Liver (tissue), 9 donors: ENCODE results near the gene SERPINA6. TPM values are rescaled to one million over a fixed set of nuclear protein-coding genes. Genes with fewer than 3 reads are reported as not detected.

Experiments used
- DNase-seq: peaks from one replicate; pipeline ENCODE4 v3.0.0-alpha.2; 2017; ENCODE audit warnings: low spot score
- H3K27ac ChIP-seq, 2 donors: one replicate each; pipeline ENCODE4 v1.7.0; 2013; ENCODE audit warnings: inconsistent platforms in 2 of 2, low read length in 2 of 2, control low read depth in 1 of 2, low read depth in 1 of 2, mild to moderate bottlenecking in 1 of 2
- H3K27me3 ChIP-seq, 4 donors: one replicate each; pipeline versions ENCODE4 v1.6.1 to v1.7.0; 2013; ENCODE audit warnings: low read length in 3 of 4, inconsistent platforms in 1 of 4, mild to moderate bottlenecking in 1 of 4, moderate library complexity in 1 of 4; ENCODE audit not compliant: control insufficient read depth in 4 of 4, insufficient read depth in 4 of 4
- H3K36me3 ChIP-seq, 4 donors: one replicate each; pipeline versions ENCODE4 v1.6.1 to v1.7.0; 2013; ENCODE audit warnings: low read length in 3 of 4, mild to moderate bottlenecking in 3 of 4, low read depth in 1 of 4, moderate library complexity in 1 of 4; ENCODE audit not compliant: control insufficient read depth in 4 of 4, insufficient read depth in 3 of 4
- H3K4me1 ChIP-seq, 4 donors: one replicate each; pipeline versions ENCODE4 v1.6.1 to v1.7.0; 2013; ENCODE audit warnings: low read length in 3 of 4, mild to moderate bottlenecking in 3 of 4, moderate library complexity in 1 of 4; ENCODE audit not compliant: control insufficient read depth in 4 of 4, insufficient read depth in 4 of 4
- H3K4me3 ChIP-seq, 3 donors: one replicate each; pipeline versions ENCODE4 v1.6.1 to v1.7.0; 2013; ENCODE audit warnings: low read length in 3 of 3, control low read depth in 1 of 3, low read depth in 1 of 3, mild to moderate bottlenecking in 1 of 3
- H3K9ac ChIP-seq, 2 donors: one replicate each; pipeline ENCODE4 v1.7.0; 2013; ENCODE audit warnings: low read length in 2 of 2, mild to moderate bottlenecking in 2 of 2, moderate library complexity in 2 of 2, control low read depth in 1 of 2, low read depth in 1 of 2
- H3K9me3 ChIP-seq, 4 donors: one replicate each; pipeline versions ENCODE4 v1.6.1 to v1.7.0; 2013; ENCODE audit warnings: low read length in 3 of 4; ENCODE audit not compliant: control insufficient read depth in 4 of 4
- CTCF ChIP-seq: fragments of 150-350 bp; IDR thresholded peaks from 2 replicates; pipeline ENCODE4 v1.5.1; 2017; ENCODE audit warnings: improper control_type of control experiment, low read depth, low read length; ENCODE audit not compliant: missing input control
- EGR1 ChIP-seq, 2 donors: IDR thresholded peaks; 2 replicates each; pipeline ENCODE4 v1.6.1; 2016 to 2018; ENCODE audit warnings: antibody characterized with exemption in 2 of 2, low read depth in 2 of 2
- FOXA1 ChIP-seq: IDR thresholded peaks from 2 replicates; pipeline ENCODE4 v1.6.1; 2016; ENCODE audit warnings: antibody characterized with exemption
- FOXA2 ChIP-seq: IDR thresholded peaks from 2 replicates; pipeline ENCODE4 v1.6.1; 2016; ENCODE audit warnings: antibody characterized with exemption
- GABPA ChIP-seq, 2 donors: IDR thresholded peaks in 1 of 2; conservative IDR thresholded peaks in 1 of 2; 2 replicates each; pipeline ENCODE4 v1.6.1; 2016; ENCODE audit warnings: antibody characterized with exemption in 2 of 2, mild to moderate bottlenecking in 1 of 2, moderate library complexity in 1 of 2
- HNF4A ChIP-seq, 2 donors: conservative IDR thresholded peaks; 2 replicates each; pipeline ENCODE4 v1.6.1; 2016; ENCODE audit warnings: antibody characterized with exemption in 2 of 2, mild to moderate bottlenecking in 2 of 2
- HNF4G ChIP-seq: IDR thresholded peaks from 2 replicates; pipeline ENCODE4 v1.6.1; 2016; ENCODE audit warnings: antibody characterized with exemption
- JUND ChIP-seq, 2 donors: IDR thresholded peaks; 2 replicates each; pipeline ENCODE4 v1.6.1; 2016; ENCODE audit warnings: antibody characterized with exemption in 2 of 2
- NR2F2 ChIP-seq: IDR thresholded peaks from 2 replicates; pipeline ENCODE4 v1.6.1; 2016; ENCODE audit warnings: antibody characterized with exemption
- RAD21 ChIP-seq, 2 donors: IDR thresholded peaks; 2 replicates each; pipeline ENCODE4 v1.6.1; 2016; ENCODE audit warnings: antibody characterized with exemption in 2 of 2, mild to moderate bottlenecking in 2 of 2
- RXRA ChIP-seq, 2 donors: IDR thresholded peaks; 2 replicates each; pipeline ENCODE4 v1.6.1; 2017 to 2018; ENCODE audit warnings: antibody characterized with exemption in 2 of 2, mild to moderate bottlenecking in 1 of 2
- SP1 ChIP-seq: IDR thresholded peaks from 2 replicates; pipeline ENCODE4 v1.6.1; 2018; ENCODE audit warnings: antibody characterized with exemption, mild to moderate bottlenecking
- TAF1 ChIP-seq: conservative IDR thresholded peaks from 2 replicates; pipeline ENCODE4 v1.6.1; 2016; ENCODE audit warnings: antibody characterized with exemption, mild to moderate bottlenecking
- YY1 ChIP-seq: IDR thresholded peaks from 2 replicates; pipeline ENCODE4 v1.6.1; 2016; ENCODE audit warnings: antibody characterized with exemption, mild to moderate bottlenecking
- WGBS: extraction: QIAGEN DNeasy Blood & Tissue Kit; methylation state at CpG from one replicate; pipeline ENCODE4 v1.1.7; 2013; 5-methylcytosine and 5-hydroxymethylcytosine counted together
- polyA plus RNA-seq, 2 donors: library from polyadenylated mRNA; stranded (reverse) in 1 of 2; unstranded in 1 of 2; fragments of 200-250 nt in 1 of 2; fragments of >200 nt in 1 of 2; fragmentation: Nextera tagmentation in 1 of 2; extraction: Ambion mirVana in 1 of 2; gene quantifications; one replicate each; pipeline versions ENCODE4 v1.2.1 to v1.2.3, GENCODE V29; 2013 to 2015
- total RNA-seq, 2 donors: library from RNA; depleted of rRNA; stranded (reverse); fragments of >200 nt; gene quantifications; one replicate each; pipeline ENCODE4 v1.2.3, GENCODE V29; 2014
- TF ChIP-seq, protein P1 (sequence below): IDR thresholded peaks from 2 replicates; pipeline ENCODE4 v1.6.1; 2016; ENCODE audit warnings: antibody characterized with exemption
- TF ChIP-seq, protein P2 (sequence below): IDR thresholded peaks from 2 replicates; pipeline ENCODE4 v1.6.1; 2016; ENCODE audit warnings: antibody characterized with exemption, mild to moderate bottlenecking
- TF ChIP-seq, protein P3 (sequence below): IDR thresholded peaks from 2 replicates; pipeline ENCODE4 v1.6.1; 2016; ENCODE audit warnings: antibody characterized with exemption
- TF ChIP-seq, protein P4 (sequence below): IDR thresholded peaks from 2 replicates; pipeline ENCODE4 v1.6.1; 2016; ENCODE audit warnings: antibody characterized with exemption
- donor health status: healthy.
- donor health status: healthy.
- donor health status: healthy.
- donor health status: healthy.
- donor health status: healthy.

The SERPINA6 gene
- total and polyA plus RNA-seq, 4 donors = 188 to 357 (median 328) TPM

- TF ChIP-seq HNF4G (no peak), YY1 (no peak), GABPA (IDR thresholded peaks at IDR 0.05 in 1 of 2, conservative IDR thresholded peaks at IDR 0.05 in 1 of 2) (no peak), JUND (IDR thresholded peaks at IDR 0.05) (no peak), HNF4A (conservative IDR thresholded peaks at IDR 0.05) (no peak), NR2F2 (no peak), TAF1 (no peak), SP1 (no peak)
- no peaks in the 10 kb centered on the region for H3K4me1 ChIP-seq
- 90% methylated on average over 12 of the region's 12 CpGs for WGBS
- no peak overlapping the region for H3K27ac ChIP-seq
- H3K9ac ChIP-seq = no peak overlapping the region
- H3K36me3 ChIP-seq = no peaks in the 10 kb centered on the region
- no peaks in the 10 kb centered on the region for H3K27me3 ChIP-seq
- no peak overlapping the region for H3K4me3 ChIP-seq
- no peaks in the 10 kb centered on the region for H3K9me3 ChIP-seq
- no peak for DNase-seq
These were observed 44.5 kb upstream of the SERPINA6 start for GRCh38 chr14:94367347-94368242.

DNA sequence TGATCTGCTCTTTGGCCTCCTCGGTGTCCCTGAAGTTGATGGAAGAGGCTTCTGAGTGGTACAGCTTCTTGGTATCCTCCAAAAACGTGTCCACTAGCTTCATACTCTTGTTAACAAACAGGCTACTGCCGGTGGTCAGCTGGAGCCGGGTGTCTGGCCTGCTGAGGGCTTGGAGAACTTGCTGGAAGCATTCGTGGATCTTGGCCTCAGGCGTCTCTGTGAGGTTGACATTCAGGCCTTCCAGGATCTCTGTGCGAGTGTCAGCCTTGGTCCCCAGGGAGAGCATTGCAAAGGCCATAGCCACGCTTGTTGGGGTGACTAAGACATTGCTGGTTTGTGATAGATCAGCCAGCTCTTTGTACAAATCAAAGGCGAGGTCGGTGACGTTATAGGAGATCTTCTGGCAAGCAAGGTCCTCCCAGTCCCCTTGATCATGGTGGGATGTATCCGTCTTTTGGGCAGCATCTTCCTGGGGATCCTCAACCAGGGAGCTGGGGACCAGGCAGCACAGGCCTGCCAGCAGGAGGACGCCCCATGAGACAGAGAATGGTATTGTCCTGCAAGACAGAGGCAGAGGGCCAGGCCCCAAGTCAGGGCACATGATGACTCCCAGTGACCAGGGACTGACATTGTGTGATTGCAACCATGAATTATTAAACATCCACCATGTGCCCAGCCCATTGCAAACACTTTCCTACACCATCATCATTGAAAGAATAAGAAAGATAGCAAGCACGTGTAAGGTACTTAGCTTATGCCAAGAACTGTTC, 43.2 kb upstream of the SERPINA6 start, which contains the start of gene SERPINA2:
Gene SERPINA2 (minus strand): TSS at position 553 of the 770 bp plus-strand sequence.
- H3K4me1 ChIP-seq = no peaks in the 10 kb centered on the region
- no peak within 1 kb of the TSS for H3K4me3 ChIP-seq
- TF ChIP-seq TAF1 (no peak), RAD21 (IDR thresholded peaks at IDR 0.05) (no peak), FOXA2 (no peak), CTCF (no peak), SP1 (no peak), RXRA (IDR thresholded peaks at IDR 0.05) (no peak), YY1 (no peak), EGR1 (IDR thresholded peaks at IDR 0.05; ENCODE audit: low read depth in 2 of 2) (no peak), GABPA (IDR thresholded peaks at IDR 0.05 in 1 of 2, conservative IDR thresholded peaks at IDR 0.05 in 1 of 2) (no peak), HNF4A (conservative IDR thresholded peaks at IDR 0.05) (no peak), HNF4G (no peak), FOXA1 (no peak), JUND (IDR thresholded peaks at IDR 0.05) (no peak)
- TF ChIP-seq, protein P1, sequence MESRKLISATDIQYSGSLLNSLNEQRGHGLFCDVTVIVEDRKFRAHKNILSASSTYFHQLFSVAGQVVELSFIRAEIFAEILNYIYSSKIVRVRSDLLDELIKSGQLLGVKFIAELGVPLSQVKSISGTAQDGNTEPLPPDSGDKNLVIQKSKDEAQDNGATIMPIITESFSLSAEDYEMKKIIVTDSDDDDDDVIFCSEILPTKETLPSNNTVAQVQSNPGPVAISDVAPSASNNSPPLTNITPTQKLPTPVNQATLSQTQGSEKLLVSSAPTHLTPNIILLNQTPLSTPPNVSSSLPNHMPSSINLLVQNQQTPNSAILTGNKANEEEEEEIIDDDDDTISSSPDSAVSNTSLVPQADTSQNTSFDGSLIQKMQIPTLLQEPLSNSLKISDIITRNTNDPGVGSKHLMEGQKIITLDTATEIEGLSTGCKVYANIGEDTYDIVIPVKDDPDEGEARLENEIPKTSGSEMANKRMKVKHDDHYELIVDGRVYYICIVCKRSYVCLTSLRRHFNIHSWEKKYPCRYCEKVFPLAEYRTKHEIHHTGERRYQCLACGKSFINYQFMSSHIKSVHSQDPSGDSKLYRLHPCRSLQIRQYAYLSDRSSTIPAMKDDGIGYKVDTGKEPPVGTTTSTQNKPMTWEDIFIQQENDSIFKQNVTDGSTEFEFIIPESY = no peak
- TF ChIP-seq, protein P2, sequence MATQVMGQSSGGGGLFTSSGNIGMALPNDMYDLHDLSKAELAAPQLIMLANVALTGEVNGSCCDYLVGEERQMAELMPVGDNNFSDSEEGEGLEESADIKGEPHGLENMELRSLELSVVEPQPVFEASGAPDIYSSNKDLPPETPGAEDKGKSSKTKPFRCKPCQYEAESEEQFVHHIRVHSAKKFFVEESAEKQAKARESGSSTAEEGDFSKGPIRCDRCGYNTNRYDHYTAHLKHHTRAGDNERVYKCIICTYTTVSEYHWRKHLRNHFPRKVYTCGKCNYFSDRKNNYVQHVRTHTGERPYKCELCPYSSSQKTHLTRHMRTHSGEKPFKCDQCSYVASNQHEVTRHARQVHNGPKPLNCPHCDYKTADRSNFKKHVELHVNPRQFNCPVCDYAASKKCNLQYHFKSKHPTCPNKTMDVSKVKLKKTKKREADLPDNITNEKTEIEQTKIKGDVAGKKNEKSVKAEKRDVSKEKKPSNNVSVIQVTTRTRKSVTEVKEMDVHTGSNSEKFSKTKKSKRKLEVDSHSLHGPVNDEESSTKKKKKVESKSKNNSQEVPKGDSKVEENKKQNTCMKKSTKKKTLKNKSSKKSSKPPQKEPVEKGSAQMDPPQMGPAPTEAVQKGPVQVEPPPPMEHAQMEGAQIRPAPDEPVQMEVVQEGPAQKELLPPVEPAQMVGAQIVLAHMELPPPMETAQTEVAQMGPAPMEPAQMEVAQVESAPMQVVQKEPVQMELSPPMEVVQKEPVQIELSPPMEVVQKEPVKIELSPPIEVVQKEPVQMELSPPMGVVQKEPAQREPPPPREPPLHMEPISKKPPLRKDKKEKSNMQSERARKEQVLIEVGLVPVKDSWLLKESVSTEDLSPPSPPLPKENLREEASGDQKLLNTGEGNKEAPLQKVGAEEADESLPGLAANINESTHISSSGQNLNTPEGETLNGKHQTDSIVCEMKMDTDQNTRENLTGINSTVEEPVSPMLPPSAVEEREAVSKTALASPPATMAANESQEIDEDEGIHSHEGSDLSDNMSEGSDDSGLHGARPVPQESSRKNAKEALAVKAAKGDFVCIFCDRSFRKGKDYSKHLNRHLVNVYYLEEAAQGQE = no peak
- TF ChIP-seq, protein P3, sequence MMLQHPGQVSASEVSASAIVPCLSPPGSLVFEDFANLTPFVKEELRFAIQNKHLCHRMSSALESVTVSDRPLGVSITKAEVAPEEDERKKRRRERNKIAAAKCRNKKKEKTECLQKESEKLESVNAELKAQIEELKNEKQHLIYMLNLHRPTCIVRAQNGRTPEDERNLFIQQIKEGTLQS = no peak
- TF ChIP-seq, protein P4, sequence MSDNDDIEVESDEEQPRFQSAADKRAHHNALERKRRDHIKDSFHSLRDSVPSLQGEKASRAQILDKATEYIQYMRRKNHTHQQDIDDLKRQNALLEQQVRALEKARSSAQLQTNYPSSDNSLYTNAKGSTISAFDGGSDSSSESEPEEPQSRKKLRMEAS = no peak
- H3K27ac ChIP-seq = no peak within 1 kb of the TSS
- H3K27me3 ChIP-seq = no peaks in the 10 kb centered on the region
- 90% methylated on average over 14 of the region's 14 CpGs for WGBS
- no peaks in the 10 kb centered on the region for H3K9me3 ChIP-seq
- H3K36me3 ChIP-seq = no peaks in the 10 kb centered on the region
- H3K9ac ChIP-seq = no peak within 1 kb of the TSS
- DNase-seq = no peak
